A549 (cell line): ENCODE measurements around the gene CCDC182. TPM values are rescaled to one million over a fixed set of nuclear protein-coding genes. Genes with fewer than 3 reads are reported as not detected.

Experiments
- ATAC-seq, 2 experiments: fragments of 200-7000 bp in 1 of 2; fragments of >200 bp in 1 of 2; cut with Nextera tagmentation in 1 of 2; cut with Tn5 transposase in 1 of 2; 3 replicates each; pipeline versions ENCODE4 v1.8.0 to v1.9.1; 2018 to 2020; ENCODE audit warnings: mild to moderate bottlenecking in 1 of 2, moderate library complexity in 1 of 2
- CTCF ChIA-PET: fragments of 300-600 bp; sonication (Branson Sonifier 250); formaldehyde crosslinking; extraction: SDS; loops from one replicate; lab custom pipeline; 2021; ENCODE audit warnings: antibody characterized with exemption, inconsistent platforms; lab: Yijun Ruan, JAX
- POLR2A ChIA-PET: fragments of 350-600 bp; formaldehyde crosslinking; extraction: SDS; loops from one replicate; lab custom pipeline; 2021; ENCODE audit warnings: antibody characterized with exemption, inconsistent platforms; lab: Yijun Ruan, JAX
- DNase-seq, 2 experiments: peaks; one replicate each; pipeline versions ENCODE4 v3.0.0 to v3.0.0-alpha.2; 2011 to 2016; ENCODE audit warnings: low read depth in 1 of 2, low spot score in 1 of 2
- FAIRE-seq: peaks from 2 replicates; lab custom pipeline; 2011; peaks lifted over from hg19 to GRCh38; lab: Jason Lieb, UNC
- H3K27ac ChIP-seq, 2 experiments: fragments of >200 bp; sonication (Bioruptor Twin); formaldehyde crosslinking; 3 replicates each; pipeline ENCODE4 v1.5.1; 2016 to 2017
- H3K4me1 ChIP-seq: fragments of >200 bp; sonication (Bioruptor Twin); formaldehyde crosslinking; 3 replicates; pipeline ENCODE4 v1.6.1; 2016
- H3K4me2 ChIP-seq: fragments of >200 bp; sonication (Bioruptor Twin); formaldehyde crosslinking; 3 replicates; pipeline ENCODE4 v1.6.1; 2016
- H3K4me3 ChIP-seq: fragments of >200 bp; sonication (Bioruptor Twin); formaldehyde crosslinking; 3 replicates; pipeline ENCODE4 v1.5.1; 2016
- H3K9me3 ChIP-seq: fragments of >200 bp; sonication (Bioruptor Twin); formaldehyde crosslinking; 3 replicates; pipeline ENCODE4 v1.6.1; 2016
- CBX2 ChIP-seq: fragments of 200-600 bp; sonication (generic); IDR thresholded peaks from 2 replicates; pipeline ENCODE4 v1.6.1; 2016; ENCODE audit warnings: low read depth, mild to moderate bottlenecking, borderline replicate concordance
- CHD2 ChIP-seq: fragments of 150-350 bp; IDR thresholded peaks from 2 replicates; pipeline ENCODE4 v1.6.1; 2014; ENCODE audit warnings: low read length; ENCODE audit not compliant: partially characterized antibody
- EHMT2 ChIP-seq: fragments of 200-600 bp; sonication (generic); IDR thresholded peaks from 2 replicates; pipeline ENCODE4 v1.6.1; 2016; ENCODE audit warnings: antibody characterized with exemption, low read depth, mild to moderate bottlenecking, moderate library complexity
- ESRRA ChIP-seq: fragments of 150-350 bp; IDR thresholded peaks from 2 replicates; pipeline ENCODE4 v1.6.1; 2014; ENCODE audit warnings: mild to moderate bottlenecking, low read length, borderline replicate concordance
- FOXS1 ChIP-seq: fragments of 250-450 bp; sonication (Bioruptor Pico); IDR thresholded peaks from 2 replicates; pipeline ENCODE4 v1.5.0; 2020; ENCODE audit warnings: mild to moderate bottlenecking, moderate library complexity
- GATA3 ChIP-seq: IDR thresholded peaks from 2 replicates; pipeline ENCODE4 v1.6.1; 2012; ENCODE audit warnings: borderline replicate concordance
- HDAC2 ChIP-seq: fragments of 200-600 bp; sonication (generic); IDR thresholded peaks from 2 replicates; pipeline ENCODE4 v1.6.1; 2016
- HOXB13 ChIP-seq: fragments of 250-450 bp; sonication (Bioruptor Pico); IDR thresholded peaks from 2 replicates; pipeline ENCODE4 v1.5.0; 2020; ENCODE audit warnings: low read depth, mild to moderate bottlenecking, moderate library complexity
- HOXB5 ChIP-seq: fragments of 250-450 bp; sonication (Bioruptor Pico); IDR thresholded peaks from 2 replicates; pipeline ENCODE4 v1.5.0; 2020; ENCODE audit warnings: mild to moderate bottlenecking, moderate library complexity
- KDM5A ChIP-seq: fragments of 200-600 bp; sonication (generic); IDR thresholded peaks from 2 replicates; pipeline ENCODE4 v1.6.1; 2016; ENCODE audit warnings: antibody characterized with exemption, mild to moderate bottlenecking
- NR3C1 ChIP-seq: fragments of >200 bp; sonication (Bioruptor Twin); formaldehyde crosslinking; IDR thresholded peaks from 3 replicates; pipeline ENCODE4 v1.6.1; 2017
- PHF8 ChIP-seq: fragments of 200-600 bp; sonication (generic); IDR thresholded peaks from 2 replicates; pipeline ENCODE4 v1.6.1; 2016; ENCODE audit warnings: low read depth, mild to moderate bottlenecking, antibody characterized with exemption, moderate library complexity, borderline replicate concordance
- RAD21 ChIP-seq, 2 experiments: fragments of >200 bp in 1 of 2; sonication (Bioruptor Twin) in 1 of 2; formaldehyde crosslinking in 1 of 2; IDR thresholded peaks in 1 of 2; conservative IDR thresholded peaks in 1 of 2; 2 replicates in 1 of 2; 3 replicates in 1 of 2; pipeline ENCODE4 v1.6.1; 2012 to 2018; ENCODE audit warnings: inconsistent platforms in 1 of 2
- RARB ChIP-seq: fragments of 250-450 bp; sonication (Bioruptor Pico); IDR thresholded peaks from 2 replicates; pipeline ENCODE4 v1.8.0; 2021; ENCODE audit warnings: mild to moderate bottlenecking, moderate library complexity
- RFX5 ChIP-seq: fragments of 450-650 bp; IDR thresholded peaks from 2 replicates; pipeline ENCODE4 v1.7.1; 2014; ENCODE audit warnings: antibody characterized with exemption, mild to moderate bottlenecking, moderate library complexity
- SMC3 ChIP-seq: fragments of >200 bp; sonication (Bioruptor Twin); formaldehyde crosslinking; IDR thresholded peaks from 3 replicates; pipeline ENCODE4 v1.6.1; 2018; ENCODE audit warnings: inconsistent platforms
- SREBF2 ChIP-seq: fragments of 450-650 bp; IDR thresholded peaks from 2 replicates; pipeline ENCODE4 v1.6.1; 2014; ENCODE audit warnings: mild to moderate bottlenecking, moderate library complexity
- ZNF302 ChIP-seq: fragments of 250-450 bp; sonication (Bioruptor Pico); IDR thresholded peaks from 2 replicates; pipeline ENCODE4 v1.9.0; 2021; ENCODE audit warnings: inconsistent platforms, mild to moderate bottlenecking, moderate library complexity
- ZSCAN20 ChIP-seq: fragments of 250-450 bp; sonication (Bioruptor Pico); IDR thresholded peaks from 2 replicates; pipeline ENCODE4 v1.8.0; 2022; ENCODE audit warnings: mild to moderate bottlenecking, moderate library complexity
- WGBS: methylation state at CpG from one replicate; pipeline ENCODE4 v1.1.6; 2017; ENCODE audit errors: missing lambda C conversion rate; 5-methylcytosine and 5-hydroxymethylcytosine counted together
- polyA plus RNA-seq, 4 experiments: library from polyadenylated mRNA; depleted of rRNA in 3 of 4; stranded (reverse); fragments of >200 nt; fragmentation: RNase III in 1 of 4; extraction: RNeasy Plus Mini Kit Qiagen cat#74134 plus additional on column Dnase treatment in 1 of 4; gene quantifications; 2 replicates in 3 of 4; 3 replicates in 1 of 4; pipeline ENCODE4 v1.2.3, GENCODE V29; 2011 to 2017
- TF ChIP-seq, protein P1 (sequence below): IDR thresholded peaks from 2 replicates; pipeline ENCODE4 v1.6.1; 2012; ENCODE audit warnings: low read depth, borderline replicate concordance
- TF ChIP-seq, protein P2 (sequence below): IDR thresholded peaks from 2 replicates; pipeline ENCODE4 v1.6.1; 2012
- TF ChIP-seq, protein P3 (sequence below): fragments of 450-650 bp; IDR thresholded peaks from 2 replicates; pipeline ENCODE4 v1.6.1; 2014; ENCODE audit warnings: antibody characterized with exemption

CCDC182 gene
- polyA plus RNA-seq, 2 of the 4 experiments (the other 2 are of a cell fraction): not detected

DNA sequence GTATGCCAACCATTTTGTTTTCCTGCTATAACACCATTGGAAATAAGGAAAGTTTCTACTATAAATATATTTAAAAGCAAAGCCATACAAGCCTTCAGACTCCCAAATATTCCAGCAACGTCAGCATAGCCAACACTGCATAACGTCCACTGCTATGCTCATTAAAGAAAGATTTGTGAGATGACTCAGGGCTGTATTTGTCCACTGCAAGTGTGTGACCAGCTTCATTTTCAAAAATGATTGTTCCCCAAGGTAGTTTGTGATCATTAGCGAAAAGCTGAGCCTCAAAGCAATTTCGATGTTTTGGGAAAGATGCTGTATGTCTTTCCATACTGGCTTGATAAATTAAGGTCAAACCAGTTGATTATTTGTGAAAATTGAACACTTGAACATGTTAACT lies 14.9 kb upstream of the CCDC182 start:
- H3K4me2 ChIP-seq: no peak overlapping the region
- FAIRE-seq: no peak

DNA sequence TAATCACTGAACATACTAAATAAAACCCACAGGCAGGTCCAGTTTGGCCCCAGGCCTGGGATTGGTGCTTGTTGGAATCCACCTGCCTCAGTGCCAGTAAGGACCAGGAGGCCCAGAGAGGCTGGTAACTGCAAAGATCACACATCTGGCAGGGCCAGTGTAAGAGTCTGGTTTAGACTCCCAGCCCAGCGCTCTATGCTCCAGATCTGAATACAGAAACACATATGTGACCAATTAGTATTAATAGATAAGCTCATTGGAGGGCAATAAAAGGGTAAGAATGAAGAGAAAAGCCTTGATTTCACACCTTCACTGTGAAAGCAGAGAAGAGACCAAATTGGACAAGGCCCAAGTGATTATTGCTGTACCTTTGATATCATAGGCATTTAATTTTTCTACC lies 13.6 kb upstream of the CCDC182 start:
- no peak for FAIRE-seq
- WGBS: 90% methylated on average over 1 of the region's 1 CpG
- no peak for DNase-seq
- Histone ChIP-seq H3K4me1 (peaks cover 3% of the 10 kb centered on the region; the same call in 1 of the 3 replicates), H3K27ac (no peak overlapping the region)
- TF ChIP-seq KDM5A (no peak), GATA3 (no peak), FOXS1 (CRISPR knock-in tag) (no peak), RFX5 (no peak), PHF8 (no peak), SREBF2 (no peak), ESRRA (no peak), CBX2 (no peak), HOXB5 (CRISPR knock-in tag) (no peak), CHD2 (no peak)
- TF ChIP-seq, protein P1, sequence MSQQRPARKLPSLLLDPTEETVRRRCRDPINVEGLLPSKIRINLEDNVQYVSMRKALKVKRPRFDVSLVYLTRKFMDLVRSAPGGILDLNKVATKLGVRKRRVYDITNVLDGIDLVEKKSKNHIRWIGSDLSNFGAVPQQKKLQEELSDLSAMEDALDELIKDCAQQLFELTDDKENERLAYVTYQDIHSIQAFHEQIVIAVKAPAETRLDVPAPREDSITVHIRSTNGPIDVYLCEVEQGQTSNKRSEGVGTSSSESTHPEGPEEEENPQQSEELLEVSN: no peak
- TF ChIP-seq, protein P2, sequence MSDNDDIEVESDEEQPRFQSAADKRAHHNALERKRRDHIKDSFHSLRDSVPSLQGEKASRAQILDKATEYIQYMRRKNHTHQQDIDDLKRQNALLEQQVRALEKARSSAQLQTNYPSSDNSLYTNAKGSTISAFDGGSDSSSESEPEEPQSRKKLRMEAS: no peak
- TF ChIP-seq, all 56 proteins: peak for 0
- ChIA-PET POLR2A (no interaction called here), CTCF (interaction anchor here (1.0 to 6.8 kb wide), 6 partner anchors 12 to 628 kb away, joined by 3 to 37 read pairs (median 4); no protein-coding TSS in a partner anchor)
- Histone ChIP-seq H3K4me3 (no peak overlapping the region), H3K9me3 (no peaks in the 10 kb centered on the region), H3K4me2 (no peak overlapping the region)
- no peak for ATAC-seq

More for the DNA sequence above, 14.9 kb upstream of the CCDC182 start:
- Histone ChIP-seq H3K9me3 (no peaks in the 10 kb centered on the region), H3K4me1 (peaks cover 3% of the 10 kb centered on the region; the same call in 1 of the 3 replicates), H3K27ac (no peak overlapping the region), H3K4me3 (no peak overlapping the region)
- TF ChIP-seq NR3C1 (no peak), RFX5 (no peak), ZSCAN20 (CRISPR knock-in tag) (no peak), GATA3 (no peak), SMC3 (no peak), HDAC2 (no peak)
- CTCF ChIA-PET: interaction anchor here (1.0 to 6.8 kb wide), 3 partner anchors 13 to 74 kb away, joined by 3 to 37 read pairs (median 7); no protein-coding TSS in a partner anchor
- POLR2A ChIA-PET: no interaction called here
- 67% methylated on average over 4 of the region's 4 CpGs for WGBS
- ATAC-seq: no peak
- no peak for DNase-seq

DNA sequence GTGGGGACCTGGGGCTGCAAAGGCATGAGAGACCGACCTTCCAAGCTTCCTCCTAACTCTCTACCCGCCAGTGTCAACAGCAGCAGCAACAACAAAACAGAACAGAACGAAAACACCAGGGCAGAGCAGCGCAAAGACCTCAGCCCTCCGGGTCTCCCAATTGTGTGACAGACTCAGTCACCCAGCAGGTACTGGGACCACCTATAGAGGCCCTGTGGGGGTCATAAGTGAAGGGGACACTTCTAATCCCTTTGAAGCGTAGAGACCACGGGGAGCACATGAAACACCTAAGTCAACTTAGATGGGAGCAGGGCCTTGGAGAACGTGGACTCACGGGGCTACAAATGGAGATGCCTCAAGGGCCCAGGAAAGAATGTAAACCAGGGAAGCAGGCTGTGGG lies 12.6 kb upstream of the CCDC182 start:
- no peak for DNase-seq
- FAIRE-seq: no peak
- TF ChIP-seq EHMT2 (no peak), NR3C1 (no peak), RAD21 (conservative IDR thresholded peaks at IDR 0.05 in 1 of 2, IDR thresholded peaks at IDR 0.05 in 1 of 2) (no peak), ZNF302 (CRISPR knock-in tag) (no peak), CHD2 (no peak), RARB (CRISPR knock-in tag) (no peak), HOXB5 (CRISPR knock-in tag) (no peak), KDM5A (no peak), HOXB13 (CRISPR knock-in tag) (no peak)
- TF ChIP-seq, protein P3, sequence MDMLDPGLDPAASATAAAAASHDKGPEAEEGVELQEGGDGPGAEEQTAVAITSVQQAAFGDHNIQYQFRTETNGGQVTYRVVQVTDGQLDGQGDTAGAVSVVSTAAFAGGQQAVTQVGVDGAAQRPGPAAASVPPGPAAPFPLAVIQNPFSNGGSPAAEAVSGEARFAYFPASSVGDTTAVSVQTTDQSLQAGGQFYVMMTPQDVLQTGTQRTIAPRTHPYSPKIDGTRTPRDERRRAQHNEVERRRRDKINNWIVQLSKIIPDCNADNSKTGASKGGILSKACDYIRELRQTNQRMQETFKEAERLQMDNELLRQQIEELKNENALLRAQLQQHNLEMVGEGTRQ: no peak
- ATAC-seq: no peak
- Histone ChIP-seq H3K27ac (no peak overlapping the region), H3K4me1 (peaks cover 3% of the 10 kb centered on the region; the same call in 1 of the 3 replicates), H3K4me2 (no peak overlapping the region), H3K9me3 (no peaks in the 10 kb centered on the region), H3K4me3 (no peak overlapping the region)
- CTCF ChIA-PET: interaction anchor here (0.6 to 6.8 kb wide), 7 partner anchors 9 to 160 kb away, joined by 3 to 37 read pairs (median 4); no protein-coding TSS in a partner anchor
- POLR2A ChIA-PET: interaction anchor here (0.7 kb wide), 1 partner anchor 20 kb away, joined by 3 read pairs; no protein-coding TSS in a partner anchor
- 72% methylated on average over 9 of the region's 9 CpGs for WGBS
